ENCODE data around the gene YIF1B. TPM values are rescaled to one million over a fixed set of nuclear protein-coding genes. Genes with fewer than 3 reads are reported as not detected.

Gene YIF1B
- total RNA-seq, 2 donors from 2014 or later, result 14.9 to 31.0 TPM

DNA sequence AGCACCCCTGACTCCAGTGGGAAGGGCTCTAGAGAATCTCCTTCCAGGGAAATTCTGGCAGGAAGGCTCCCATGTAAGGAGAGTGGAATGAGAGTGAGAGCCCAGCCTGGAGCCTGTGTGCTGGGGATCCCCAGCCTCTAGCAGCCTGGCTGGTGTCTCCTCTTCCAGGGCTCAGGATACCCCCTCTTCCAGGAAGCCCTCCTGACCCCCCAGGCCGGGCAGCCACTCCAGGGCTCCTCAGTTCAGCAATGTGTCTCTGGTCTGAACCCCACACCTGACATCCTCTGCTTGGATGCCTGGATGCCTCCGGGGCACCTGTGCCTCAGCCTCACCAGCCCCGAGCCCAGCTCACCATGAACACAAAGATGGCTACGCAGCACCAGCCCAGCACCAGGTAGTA is 8.7 kb downstream of the YIF1B start:
- TF ChIP-seq, protein P1, sequence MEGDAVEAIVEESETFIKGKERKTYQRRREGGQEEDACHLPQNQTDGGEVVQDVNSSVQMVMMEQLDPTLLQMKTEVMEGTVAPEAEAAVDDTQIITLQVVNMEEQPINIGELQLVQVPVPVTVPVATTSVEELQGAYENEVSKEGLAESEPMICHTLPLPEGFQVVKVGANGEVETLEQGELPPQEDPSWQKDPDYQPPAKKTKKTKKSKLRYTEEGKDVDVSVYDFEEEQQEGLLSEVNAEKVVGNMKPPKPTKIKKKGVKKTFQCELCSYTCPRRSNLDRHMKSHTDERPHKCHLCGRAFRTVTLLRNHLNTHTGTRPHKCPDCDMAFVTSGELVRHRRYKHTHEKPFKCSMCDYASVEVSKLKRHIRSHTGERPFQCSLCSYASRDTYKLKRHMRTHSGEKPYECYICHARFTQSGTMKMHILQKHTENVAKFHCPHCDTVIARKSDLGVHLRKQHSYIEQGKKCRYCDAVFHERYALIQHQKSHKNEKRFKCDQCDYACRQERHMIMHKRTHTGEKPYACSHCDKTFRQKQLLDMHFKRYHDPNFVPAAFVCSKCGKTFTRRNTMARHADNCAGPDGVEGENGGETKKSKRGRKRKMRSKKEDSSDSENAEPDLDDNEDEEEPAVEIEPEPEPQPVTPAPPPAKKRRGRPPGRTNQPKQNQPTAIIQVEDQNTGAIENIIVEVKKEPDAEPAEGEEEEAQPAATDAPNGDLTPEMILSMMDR (IDR thresholded peaks at IDR 0.05), result no peak
- H3K27me3 ChIP-seq (replicated peaks; ENCODE audit: insufficient read depth), result no peaks in the 10 kb centered on the region
- ATAC-seq (ENCODE audit: insufficient number of reproducible peaks, low FRiP score, low read depth) (no peak), DNase-seq (ENCODE audit: low spot score) (no peak)
- H3K4me3 ChIP-seq, result no peak overlapping the region
- H3K27ac ChIP-seq, result no peak overlapping the region
- no peaks in the 10 kb centered on the region for H3K9me3 ChIP-seq
- no peaks in the 10 kb centered on the region for H3K4me1 ChIP-seq (ENCODE audit: control insufficient read depth in 1 of 2, low read depth in 2 of 2)
- H3K36me3 ChIP-seq, result peaks cover 21% of the 10 kb centered on the region

DNA sequence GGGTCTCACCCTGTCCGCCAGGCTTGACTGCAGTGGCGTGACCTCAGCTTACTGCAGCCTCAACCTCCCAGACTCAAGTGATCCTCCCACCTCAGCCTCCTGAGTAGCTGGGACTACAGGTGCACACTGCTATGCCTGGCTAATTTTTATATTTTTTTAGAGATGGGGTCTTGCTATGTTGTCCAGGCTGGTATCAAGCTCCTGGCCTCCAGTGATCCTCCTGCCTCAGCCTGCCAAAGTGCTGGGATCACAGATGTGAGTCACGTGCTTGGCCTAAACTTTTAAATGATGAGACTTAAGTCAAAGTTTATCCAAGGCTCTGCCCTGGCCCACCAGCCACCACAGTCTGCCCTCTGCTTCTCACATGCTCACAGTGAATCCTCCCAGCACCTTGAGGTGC is 9.5 kb downstream of the YIF1B start:
- no peak for DNase-seq (ENCODE audit: low spot score)
- no peak overlapping the region for H3K4me3 ChIP-seq
- H3K27me3 ChIP-seq (replicated peaks; ENCODE audit: insufficient read depth), result no peaks in the 10 kb centered on the region
- TF ChIP-seq, protein P1 (IDR thresholded peaks at IDR 0.05), result no peak
- H3K9me3 ChIP-seq, result no peaks in the 10 kb centered on the region
- H3K27ac ChIP-seq, result no peak overlapping the region
- no peak for ATAC-seq (ENCODE audit: insufficient number of reproducible peaks, low FRiP score, low read depth)
- peaks cover 21% of the 10 kb centered on the region for H3K36me3 ChIP-seq
- no peaks in the 10 kb centered on the region for H3K4me1 ChIP-seq (ENCODE audit: control insufficient read depth in 1 of 2, low read depth in 2 of 2)

DNA sequence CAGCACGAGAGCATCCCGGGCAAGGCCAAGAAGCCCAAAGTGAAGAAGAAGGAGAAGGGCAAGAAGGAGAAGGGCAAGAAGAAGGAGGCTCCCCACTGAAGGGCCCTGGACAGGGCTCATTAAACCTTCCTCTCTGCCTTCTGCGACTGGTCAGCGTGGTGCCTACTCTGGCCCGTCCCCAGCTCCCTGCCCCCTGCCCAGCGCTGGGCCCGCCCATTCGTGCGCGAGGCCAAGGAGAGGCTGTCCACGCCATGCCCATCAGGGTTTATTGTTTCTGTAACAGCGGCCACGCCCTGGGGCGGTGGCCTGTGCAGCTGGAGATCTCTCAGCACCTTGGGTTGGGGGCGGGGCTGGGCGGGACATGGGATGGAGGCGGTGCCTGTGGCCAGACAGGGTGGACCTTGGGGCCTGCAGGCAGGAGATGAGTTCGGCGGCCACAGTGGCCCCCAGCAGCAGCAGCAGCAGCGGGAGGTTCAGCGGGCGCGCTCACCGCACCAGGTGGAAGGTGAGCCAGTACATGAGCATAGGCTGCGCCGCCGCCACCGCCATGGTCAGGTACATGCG is 10.8 kb downstream of the YIF1B start:
- H3K27ac ChIP-seq, result no peak overlapping the region
- H3K4me1 ChIP-seq (ENCODE audit: control insufficient read depth in 1 of 2, low read depth in 2 of 2), result no peaks in the 10 kb centered on the region
- TF ChIP-seq, protein P1 (IDR thresholded peaks at IDR 0.05), result no peak
- H3K36me3 ChIP-seq, result peaks cover 21% of the 10 kb centered on the region
- H3K4me3 ChIP-seq, result no peak overlapping the region
- ATAC-seq (ENCODE audit: insufficient number of reproducible peaks, low FRiP score, low read depth) (no peak), DNase-seq (ENCODE audit: low spot score) (no peak)
- no peaks in the 10 kb centered on the region for H3K27me3 ChIP-seq (replicated peaks; ENCODE audit: insufficient read depth)
- H3K9me3 ChIP-seq, result no peaks in the 10 kb centered on the region

DNA sequence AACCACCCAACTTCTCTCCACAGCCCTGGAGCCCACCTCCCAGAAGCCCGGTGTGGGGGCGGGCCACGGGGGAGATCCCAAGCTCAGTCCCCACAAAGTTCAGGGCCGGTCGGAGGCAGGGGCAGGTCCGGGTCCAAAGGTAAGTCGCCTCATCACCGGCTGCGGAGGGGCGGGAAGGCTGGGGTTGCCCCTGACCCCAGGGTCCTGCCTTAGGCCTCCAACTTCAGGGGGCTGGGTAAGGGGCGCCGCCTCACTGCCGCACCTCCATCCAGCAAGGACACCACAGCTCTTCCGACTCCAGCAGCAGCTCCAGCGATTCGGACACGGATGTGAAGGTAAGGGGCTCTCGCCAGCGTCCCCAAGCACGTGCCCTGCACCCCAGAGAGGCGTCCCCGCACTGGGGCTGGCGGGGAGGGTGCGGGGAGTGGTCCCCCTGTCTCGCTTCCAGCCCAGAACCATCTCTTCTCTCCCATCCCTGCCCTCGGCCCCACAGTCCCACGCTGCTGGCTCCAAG is 11.3 kb downstream of the YIF1B start:
- H3K36me3 ChIP-seq, result peaks cover 21% of the 10 kb centered on the region
- DNase-seq (ENCODE audit: low spot score) (no peak), ATAC-seq (ENCODE audit: insufficient number of reproducible peaks, low FRiP score, low read depth) (no peak)
- H3K4me1 ChIP-seq (ENCODE audit: control insufficient read depth in 1 of 2, low read depth in 2 of 2), result peaks cover 1 to 2% of the 10 kb centered on the region in 2 donors
- no peak overlapping the region for H3K4me3 ChIP-seq
- no peaks in the 10 kb centered on the region for H3K9me3 ChIP-seq
- TF ChIP-seq, protein P1 (IDR thresholded peaks at IDR 0.05), result no peak
- H3K27ac ChIP-seq, result no peak overlapping the region
- no peaks in the 10 kb centered on the region for H3K27me3 ChIP-seq (replicated peaks; ENCODE audit: insufficient read depth)

DNA sequence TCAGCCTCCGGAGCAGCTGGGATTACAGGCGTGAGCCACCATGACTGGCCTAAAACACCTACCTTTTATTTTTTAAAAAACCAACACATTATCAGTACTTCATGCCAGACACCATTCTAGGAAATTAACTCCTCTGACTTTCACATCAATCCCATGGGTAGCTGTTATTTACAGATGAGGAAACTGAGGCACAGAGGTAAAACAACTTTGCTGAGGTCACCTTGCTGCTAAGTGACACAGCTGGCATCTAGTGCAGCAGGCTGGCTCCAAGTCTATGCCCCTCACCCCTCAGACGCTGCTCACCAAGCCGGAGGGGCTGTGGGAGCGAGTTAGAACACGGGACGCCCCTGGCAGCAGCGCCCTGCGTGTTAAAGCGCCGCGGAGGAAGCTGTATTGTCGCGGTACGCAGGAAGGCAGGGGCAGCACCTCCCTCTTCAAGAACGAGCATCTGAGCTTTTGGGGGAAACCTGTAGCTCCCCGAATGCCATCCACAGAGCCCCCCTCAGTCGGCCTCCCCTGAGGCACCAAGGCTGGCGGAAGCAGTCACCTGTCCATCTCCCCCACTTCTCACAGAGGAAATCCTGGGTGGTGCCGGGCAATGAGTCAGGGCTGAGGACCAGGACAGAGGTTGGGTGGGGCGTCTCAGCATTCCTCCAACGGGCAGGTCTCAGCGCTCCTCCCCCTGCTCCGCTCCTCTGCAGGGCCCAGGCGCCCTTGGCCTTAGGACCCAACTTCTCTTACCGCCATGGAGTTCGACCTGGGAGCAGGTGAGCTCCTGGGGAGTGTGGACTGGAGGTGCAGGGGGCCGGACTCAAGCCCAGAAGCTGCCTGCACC is 12.0 kb downstream of the YIF1B start, which contains the start of gene C19orf33:
C19orf33 (plus strand) TSS at position 735 of the 835 bp plus-strand sequence; CDS start at position 746, 11 bp downstream.
- Histone ChIP-seq H3K9me3 (no peaks in the 10 kb centered on the region), H3K27ac (no peak within 1 kb of the TSS), H3K4me3 (no peak within 1 kb of the TSS), H3K36me3 (peaks cover 21% of the 10 kb centered on the region), H3K27me3 (replicated peaks; ENCODE audit: insufficient read depth) (no peaks in the 10 kb centered on the region), H3K4me1 (ENCODE audit: control insufficient read depth in 1 of 2, low read depth in 2 of 2) (peaks cover 2 to 9% of the 10 kb centered on the region in 2 donors)
- TF ChIP-seq, protein P1 (IDR thresholded peaks at IDR 0.05), result no peak
- ATAC-seq (ENCODE audit: insufficient number of reproducible peaks, low FRiP score, low read depth), result no peak
- DNase-seq (ENCODE audit: low spot score), result no peak

Data from thoracic aorta (tissue), 2 donors.